Ishikawa (cell line): ENCODE results near the gene VGLL3.

Experiments used
- CREB1 ChIP-seq: IDR thresholded peaks from 2 replicates; pipeline ENCODE4 v1.6.1; 2012; ENCODE audit warnings: low read depth
- EP300 ChIP-seq: IDR thresholded peaks from 2 replicates; pipeline ENCODE4 v1.6.1; 2012; ENCODE audit warnings: borderline replicate concordance
- NFIC ChIP-seq: IDR thresholded peaks from 2 replicates; pipeline ENCODE4 v1.6.1; 2012
- YY1 ChIP-seq: IDR thresholded peaks from 2 replicates; pipeline ENCODE4 v1.6.1; 2012; ENCODE audit warnings: low read depth
- TF ChIP-seq, protein P1 (sequence below): IDR thresholded peaks from 2 replicates; pipeline ENCODE4 v1.6.1; 2012; ENCODE audit warnings: low read depth, mild to moderate bottlenecking
- TF ChIP-seq, protein P2 (sequence below): IDR thresholded peaks from 2 replicates; pipeline ENCODE4 v1.6.1; 2012

DNA sequence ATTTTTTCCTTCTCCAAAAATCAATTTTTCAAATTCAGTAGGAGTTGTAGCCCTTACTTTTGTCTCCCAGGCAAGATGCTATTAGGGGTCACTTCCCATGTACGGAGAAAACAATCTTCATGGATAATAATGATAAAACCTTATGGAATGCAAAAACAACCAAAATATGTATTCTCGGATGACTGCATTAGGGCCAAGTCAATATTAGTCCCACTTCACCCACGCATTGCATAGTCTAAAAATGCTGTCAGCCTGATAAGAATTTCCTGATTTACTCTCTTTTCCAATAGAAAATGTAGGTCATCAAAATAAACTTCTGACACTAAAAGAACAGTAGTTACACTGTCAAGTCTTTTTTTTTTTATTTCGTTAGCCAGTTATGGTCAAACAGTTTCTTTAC is 2.7 kb downstream of the VGLL3 start:
- TF ChIP-seq, protein P1, sequence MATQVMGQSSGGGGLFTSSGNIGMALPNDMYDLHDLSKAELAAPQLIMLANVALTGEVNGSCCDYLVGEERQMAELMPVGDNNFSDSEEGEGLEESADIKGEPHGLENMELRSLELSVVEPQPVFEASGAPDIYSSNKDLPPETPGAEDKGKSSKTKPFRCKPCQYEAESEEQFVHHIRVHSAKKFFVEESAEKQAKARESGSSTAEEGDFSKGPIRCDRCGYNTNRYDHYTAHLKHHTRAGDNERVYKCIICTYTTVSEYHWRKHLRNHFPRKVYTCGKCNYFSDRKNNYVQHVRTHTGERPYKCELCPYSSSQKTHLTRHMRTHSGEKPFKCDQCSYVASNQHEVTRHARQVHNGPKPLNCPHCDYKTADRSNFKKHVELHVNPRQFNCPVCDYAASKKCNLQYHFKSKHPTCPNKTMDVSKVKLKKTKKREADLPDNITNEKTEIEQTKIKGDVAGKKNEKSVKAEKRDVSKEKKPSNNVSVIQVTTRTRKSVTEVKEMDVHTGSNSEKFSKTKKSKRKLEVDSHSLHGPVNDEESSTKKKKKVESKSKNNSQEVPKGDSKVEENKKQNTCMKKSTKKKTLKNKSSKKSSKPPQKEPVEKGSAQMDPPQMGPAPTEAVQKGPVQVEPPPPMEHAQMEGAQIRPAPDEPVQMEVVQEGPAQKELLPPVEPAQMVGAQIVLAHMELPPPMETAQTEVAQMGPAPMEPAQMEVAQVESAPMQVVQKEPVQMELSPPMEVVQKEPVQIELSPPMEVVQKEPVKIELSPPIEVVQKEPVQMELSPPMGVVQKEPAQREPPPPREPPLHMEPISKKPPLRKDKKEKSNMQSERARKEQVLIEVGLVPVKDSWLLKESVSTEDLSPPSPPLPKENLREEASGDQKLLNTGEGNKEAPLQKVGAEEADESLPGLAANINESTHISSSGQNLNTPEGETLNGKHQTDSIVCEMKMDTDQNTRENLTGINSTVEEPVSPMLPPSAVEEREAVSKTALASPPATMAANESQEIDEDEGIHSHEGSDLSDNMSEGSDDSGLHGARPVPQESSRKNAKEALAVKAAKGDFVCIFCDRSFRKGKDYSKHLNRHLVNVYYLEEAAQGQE, result no peak
- TF ChIP-seq, protein P2, sequence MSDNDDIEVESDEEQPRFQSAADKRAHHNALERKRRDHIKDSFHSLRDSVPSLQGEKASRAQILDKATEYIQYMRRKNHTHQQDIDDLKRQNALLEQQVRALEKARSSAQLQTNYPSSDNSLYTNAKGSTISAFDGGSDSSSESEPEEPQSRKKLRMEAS, result no peak
- no peak for TF ChIP-seq NFIC
- no peak for TF ChIP-seq CREB1
- TF ChIP-seq EP300, result no peak
- TF ChIP-seq YY1, result no peak
